ENCODE data around the gene LIAS. TPM values are rescaled to one million over a fixed set of nuclear protein-coding genes. Genes with fewer than 3 reads are reported as not detected.
"Not testable (repeated sequence)": the region's sequence is repeated elsewhere in the genome, so short reads cannot be mapped to it uniquely, and the experiment has no call there.

LIAS gene
- 10 to 100 TPM; 15.3 to 16.1 TPM for total RNA-seq

DNA sequence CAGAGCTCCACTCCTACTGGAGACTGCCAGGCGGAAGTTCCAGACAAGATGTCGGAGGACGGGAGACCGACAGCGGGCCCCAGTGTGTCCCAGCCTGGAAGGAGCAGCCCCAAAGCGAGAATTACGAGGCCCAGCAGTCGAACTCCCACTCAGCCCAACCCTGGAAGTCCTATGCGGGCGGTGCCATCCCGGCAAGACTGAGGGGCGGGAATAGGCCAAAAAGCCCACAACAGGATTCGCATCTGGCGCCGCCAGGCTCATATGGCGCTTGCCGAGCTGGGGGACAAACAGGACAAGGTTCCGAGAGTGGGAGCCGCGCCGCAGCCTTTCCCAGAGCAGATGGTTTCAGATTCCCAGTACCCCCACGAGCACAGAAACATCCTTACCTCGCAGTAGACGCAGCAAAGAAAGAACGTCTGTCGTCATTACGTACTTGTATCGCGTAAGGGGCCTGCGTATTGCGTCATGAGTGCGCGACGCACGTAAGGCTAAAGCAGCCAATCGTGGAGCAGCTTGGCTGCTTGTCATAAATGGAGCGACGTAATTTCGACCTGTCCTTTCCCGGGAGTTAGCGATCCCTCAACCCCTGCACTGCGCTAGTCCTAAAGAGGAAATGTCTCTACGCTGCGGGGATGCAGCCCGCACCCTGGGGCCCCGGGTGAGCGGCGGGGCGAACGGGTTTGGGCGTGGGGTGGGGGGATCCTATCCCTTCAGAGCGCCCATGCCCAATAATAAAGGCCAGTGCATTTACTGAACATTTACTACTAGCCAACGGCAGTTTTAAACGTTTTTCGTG lies at the start of gene LIAS, which contains the start of gene RPL9:
Gene LIAS (plus strand): TSS at position 552 of the 796 bp plus-strand sequence. CDS start 62 bp downstream, at position 614.
Gene RPL9 (minus strand): TSS at position 418 of the 796 bp plus-strand sequence. CDS start 483 bp downstream, outside the sequence.
- Mint-ChIP-seq H3K27ac (peak within 1 kb of the TSS; percentile 97), H3K9me3 (ENCODE audit: insufficient read depth) (no peaks in the 10 kb centered on the region)
- peak; percentile 89 for ATAC-seq

GRCh38 chr4:39410415-39410814 lies 48.4 kb upstream of the LIAS start:
- H3K27ac Mint-ChIP-seq: no peak overlapping the region
- ChIA-PET POLR2A (no interaction called here), CTCF (no interaction called here)

More for the DNA sequence above, at the start of gene LIAS, which contains the start of gene RPL9:
- H3K4me1 Mint-ChIP-seq (ENCODE audit: low read depth): peaks cover 56% of the 10 kb centered on the region
- CTCF ChIA-PET: interaction anchor here (1.0 to 4.2 kb wide), 3 partner anchors 10 to 20 kb away, joined by 3 to 32 read pairs (median 5); no protein-coding TSS in a partner anchor
- H3K4me3 Mint-ChIP-seq: peak within 1 kb of the TSS; percentile 91
- no peaks in the 10 kb centered on the region for H3K27me3 Mint-ChIP-seq (ENCODE audit: low read depth)
- DNase-seq: peak; percentile 95
- POLR2A ChIA-PET: interaction anchor here (0.6 to 3.0 kb wide), 18 partner anchors 9 to 974 kb away, joined by 3 to 19 read pairs (median 3); partner anchors contain the start of genes KLB, RFC1, UBE2K and UGDH
- H3K36me3 Mint-ChIP-seq (ENCODE audit: low read depth): peaks cover 58% of the 10 kb centered on the region

DNA sequence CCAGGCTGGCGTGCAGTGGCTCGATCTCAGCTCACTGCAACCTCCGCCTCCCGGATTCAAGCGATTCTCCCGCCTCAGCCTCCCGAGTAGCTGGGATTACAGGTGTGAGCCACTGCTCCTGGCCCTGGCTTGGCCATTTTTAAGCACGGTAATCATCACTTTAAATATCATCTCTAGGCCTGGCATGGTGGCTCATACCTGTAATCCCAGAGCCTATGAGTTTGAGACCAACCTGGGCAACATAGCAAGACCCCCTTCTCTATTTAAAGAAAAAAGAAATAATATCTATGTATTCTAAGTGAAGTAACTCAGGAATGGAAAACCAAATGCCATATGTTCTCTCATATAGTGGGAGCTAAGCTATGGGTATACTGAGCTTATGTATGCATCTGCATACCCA lies 47.3 kb upstream of the LIAS start:
- not testable (repeated sequence) for H3K9me3 Mint-ChIP-seq (ENCODE audit: insufficient read depth)

More at GRCh38 chr4:39410415-39410814, 48.4 kb upstream of the LIAS start:
- Mint-ChIP-seq H3K27me3 (ENCODE audit: low read depth) (peaks cover 5% of the 10 kb centered on the region), H3K4me1 (ENCODE audit: low read depth) (no peaks in the 10 kb centered on the region), H3K9me3 (ENCODE audit: insufficient read depth) (no peaks in the 10 kb centered on the region), H3K36me3 (ENCODE audit: low read depth) (no peaks in the 10 kb centered on the region), H3K4me3 (no peak overlapping the region)
- DNase-seq: no peak
- no peak for ATAC-seq

GRCh38 chr4:39415678-39416283 lies 43.1 kb upstream of the LIAS start:
- ATAC-seq: no peak
- Mint-ChIP-seq H3K36me3 (ENCODE audit: low read depth) (no peaks in the 10 kb centered on the region), H3K27me3 (ENCODE audit: low read depth) (peaks cover 4% of the 10 kb centered on the region), H3K4me1 (ENCODE audit: low read depth) (no peaks in the 10 kb centered on the region), H3K9me3 (ENCODE audit: insufficient read depth) (no peaks in the 10 kb centered on the region), H3K27ac (no peak overlapping the region), H3K4me3 (no peak overlapping the region)
- POLR2A ChIA-PET: no interaction called here
- no peak for DNase-seq
- CTCF ChIA-PET: no interaction called here

More for the DNA sequence above, 47.3 kb upstream of the LIAS start:
- ATAC-seq; H3K27me3 Mint-ChIP-seq (ENCODE audit: low read depth); H3K4me1 Mint-ChIP-seq (ENCODE audit: low read depth); H3K27ac Mint-ChIP-seq; CTCF ChIA-PET; H3K4me3 Mint-ChIP-seq; POLR2A ChIA-PET; H3K36me3 Mint-ChIP-seq (ENCODE audit: low read depth); DNase-seq: not testable (repeated sequence)

GRCh38 chr4:39422247-39422646 lies 36.6 kb upstream of the LIAS start:
- ChIA-PET POLR2A (no interaction called here), CTCF (no interaction called here)
- H3K4me1 Mint-ChIP-seq (ENCODE audit: low read depth): no peaks in the 10 kb centered on the region
- ATAC-seq: no peak
- DNase-seq: no peak
- H3K4me3 Mint-ChIP-seq: no peak overlapping the region
- no peaks in the 10 kb centered on the region for H3K36me3 Mint-ChIP-seq (ENCODE audit: low read depth)
- peaks cover 4% of the 10 kb centered on the region for H3K27me3 Mint-ChIP-seq (ENCODE audit: low read depth)
- H3K27ac Mint-ChIP-seq: no peak overlapping the region
- no peaks in the 10 kb centered on the region for H3K9me3 Mint-ChIP-seq (ENCODE audit: insufficient read depth)

- ATAC-seq; H3K4me3 Mint-ChIP-seq; H3K27me3 Mint-ChIP-seq (ENCODE audit: low read depth); H3K9me3 Mint-ChIP-seq (ENCODE audit: insufficient read depth); H3K36me3 Mint-ChIP-seq (ENCODE audit: low read depth); DNase-seq; H3K4me1 Mint-ChIP-seq (ENCODE audit: low read depth); POLR2A ChIA-PET; H3K27ac Mint-ChIP-seq; CTCF ChIA-PET: not testable (repeated sequence)
Observed at GRCh38 chr4:39425297-39425696, 33.6 kb upstream of the LIAS start.

DNA sequence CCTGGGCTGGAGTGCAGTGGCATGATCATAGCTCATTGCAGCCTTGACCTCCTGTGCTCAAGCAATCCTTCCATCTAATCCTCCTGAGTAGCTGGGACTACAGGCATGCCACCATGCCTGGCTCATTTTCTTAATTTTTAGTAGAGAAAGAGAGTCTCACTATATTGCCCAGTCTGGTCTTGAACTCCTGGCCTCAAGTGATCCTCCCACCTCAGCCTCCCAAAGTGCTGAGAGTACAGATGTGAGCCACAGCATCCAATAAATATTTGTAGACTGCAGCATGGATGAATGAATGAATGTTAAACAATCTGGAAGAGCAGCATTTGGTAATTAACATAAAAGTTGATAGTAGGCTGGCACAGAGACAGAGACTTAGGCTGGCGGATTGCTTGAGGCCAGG lies 32.1 kb upstream of the LIAS start:
- no peak overlapping the region for H3K27ac Mint-ChIP-seq
- no peak overlapping the region for H3K4me3 Mint-ChIP-seq
- no peaks in the 10 kb centered on the region for H3K4me1 Mint-ChIP-seq (ENCODE audit: low read depth)
- H3K27me3 Mint-ChIP-seq (ENCODE audit: low read depth): peaks cover 2% of the 10 kb centered on the region
- no peaks in the 10 kb centered on the region for H3K9me3 Mint-ChIP-seq (ENCODE audit: insufficient read depth)
- CTCF ChIA-PET: no interaction called here
- DNase-seq: no peak
- POLR2A ChIA-PET: interaction anchor here (0.7 kb wide), 1 partner anchor 442 kb away, joined by 3 read pairs; no protein-coding TSS in a partner anchor
- H3K36me3 Mint-ChIP-seq (ENCODE audit: low read depth): no peaks in the 10 kb centered on the region
- ATAC-seq: no peak

- Mint-ChIP-seq H3K4me3 (no peak overlapping the region), H3K36me3 (ENCODE audit: low read depth) (no peaks in the 10 kb centered on the region), H3K9me3 (ENCODE audit: insufficient read depth) (no peaks in the 10 kb centered on the region), H3K4me1 (ENCODE audit: low read depth) (no peaks in the 10 kb centered on the region), H3K27me3 (ENCODE audit: low read depth) (no peaks in the 10 kb centered on the region), H3K27ac (no peak overlapping the region)
- ATAC-seq (no peak), DNase-seq (no peak)
- CTCF ChIA-PET: interaction anchor here (0.6 kb wide), 1 partner anchor 725 kb away, joined by 4 read pairs; no protein-coding TSS in a partner anchor
- POLR2A ChIA-PET: interaction anchor here (0.7 kb wide), 1 partner anchor 443 kb away, joined by 3 read pairs; no protein-coding TSS in a partner anchor
Observed at GRCh38 chr4:39427520-39428114, 31.2 kb upstream of the LIAS start.

GRCh38 chr4:39429476-39430334 lies 29.2 kb upstream of the LIAS start:
- H3K4me1 Mint-ChIP-seq (ENCODE audit: low read depth): no peaks in the 10 kb centered on the region
- ChIA-PET CTCF (interaction anchor here (0.6 kb wide), 1 partner anchor 172 kb away, joined by 3 read pairs; no protein-coding TSS in a partner anchor), POLR2A (no interaction called here)
- no peak for DNase-seq
- ATAC-seq: no peak
- H3K27ac Mint-ChIP-seq: no peak overlapping the region
- no peaks in the 10 kb centered on the region for H3K27me3 Mint-ChIP-seq (ENCODE audit: low read depth)
- no peaks in the 10 kb centered on the region for H3K9me3 Mint-ChIP-seq (ENCODE audit: insufficient read depth)
- H3K4me3 Mint-ChIP-seq: no peak overlapping the region
- H3K36me3 Mint-ChIP-seq (ENCODE audit: low read depth): no peaks in the 10 kb centered on the region

- H3K27ac Mint-ChIP-seq: no peak overlapping the region
- ChIA-PET POLR2A (no interaction called here), CTCF (no interaction called here)
- no peaks in the 10 kb centered on the region for H3K36me3 Mint-ChIP-seq (ENCODE audit: low read depth)
- H3K4me3 Mint-ChIP-seq: no peak overlapping the region
- peaks cover 8% of the 10 kb centered on the region for H3K27me3 Mint-ChIP-seq (ENCODE audit: low read depth)
- H3K4me1 Mint-ChIP-seq (ENCODE audit: low read depth): no peaks in the 10 kb centered on the region
- no peak for DNase-seq
- ATAC-seq: no peak
- H3K9me3 Mint-ChIP-seq (ENCODE audit: insufficient read depth): no peaks in the 10 kb centered on the region
Observed at GRCh38 chr4:39433878-39434492, 24.9 kb upstream of the LIAS start.

All from activated CD8-positive, alpha-beta T cell treated with anti-CD3 and anti-CD28 coated beads, Interleukin-2, amount 10 ng/mL, durations not matched to agents 7 days and 5 days (primary cell).